ENCODE data around the gene TSPO.

TSPO gene

DNA sequence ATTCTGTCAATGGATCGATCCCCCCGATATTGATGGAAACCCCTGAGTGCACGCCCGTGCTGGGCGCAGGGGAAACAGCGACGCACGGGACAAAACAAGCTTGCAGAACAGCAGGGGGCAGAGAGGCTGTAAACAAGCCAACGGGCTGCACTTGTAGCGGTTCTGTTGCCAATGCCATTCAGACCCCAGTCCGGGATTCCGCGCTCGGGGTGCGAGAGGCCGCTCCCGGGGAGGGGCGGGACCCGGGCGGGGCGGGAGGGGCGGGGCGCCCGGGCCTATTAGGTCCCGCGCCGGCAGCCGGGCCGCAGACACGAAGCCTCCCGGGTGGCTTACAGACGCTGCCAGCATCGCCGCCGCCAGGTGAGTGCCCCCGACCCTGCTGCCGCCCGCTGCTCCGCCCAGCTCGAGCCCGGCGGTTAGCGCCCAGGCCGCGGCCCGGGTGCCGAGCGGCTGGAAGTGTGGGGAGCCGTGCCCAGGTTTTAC lies 40.9 kb upstream of the TSPO start, which contains the start of gene BIK:
Gene BIK (plus strand): TSS at position 307 of the 483 bp plus-strand sequence. CDS start 13,273 bp downstream, outside the sequence.
- Histone ChIP-seq H3K27me3 (peaks cover 29% of the 10 kb centered on the region), H3K36me3 (no peaks in the 10 kb centered on the region), H3K4me1 (ENCODE audit: control insufficient read depth in 1 of 2, insufficient read depth in 1 of 2, low read depth in 1 of 2, low read length in 1 of 2) (peaks cover 29 to 30% of the 10 kb centered on the region in 2 experiments), H3K4me3 (ENCODE audit: low read depth in 1 of 2, low read length in 1 of 2) (peak within 1 kb of the TSS; percentile 78), H3K9me3 (no peaks in the 10 kb centered on the region), H3K27ac (peak within 1 kb of the TSS; percentile 61)
- TF ChIP-seq, protein P1, sequence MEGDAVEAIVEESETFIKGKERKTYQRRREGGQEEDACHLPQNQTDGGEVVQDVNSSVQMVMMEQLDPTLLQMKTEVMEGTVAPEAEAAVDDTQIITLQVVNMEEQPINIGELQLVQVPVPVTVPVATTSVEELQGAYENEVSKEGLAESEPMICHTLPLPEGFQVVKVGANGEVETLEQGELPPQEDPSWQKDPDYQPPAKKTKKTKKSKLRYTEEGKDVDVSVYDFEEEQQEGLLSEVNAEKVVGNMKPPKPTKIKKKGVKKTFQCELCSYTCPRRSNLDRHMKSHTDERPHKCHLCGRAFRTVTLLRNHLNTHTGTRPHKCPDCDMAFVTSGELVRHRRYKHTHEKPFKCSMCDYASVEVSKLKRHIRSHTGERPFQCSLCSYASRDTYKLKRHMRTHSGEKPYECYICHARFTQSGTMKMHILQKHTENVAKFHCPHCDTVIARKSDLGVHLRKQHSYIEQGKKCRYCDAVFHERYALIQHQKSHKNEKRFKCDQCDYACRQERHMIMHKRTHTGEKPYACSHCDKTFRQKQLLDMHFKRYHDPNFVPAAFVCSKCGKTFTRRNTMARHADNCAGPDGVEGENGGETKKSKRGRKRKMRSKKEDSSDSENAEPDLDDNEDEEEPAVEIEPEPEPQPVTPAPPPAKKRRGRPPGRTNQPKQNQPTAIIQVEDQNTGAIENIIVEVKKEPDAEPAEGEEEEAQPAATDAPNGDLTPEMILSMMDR (IDR thresholded peaks at IDR 0.05): no peak

DNA sequence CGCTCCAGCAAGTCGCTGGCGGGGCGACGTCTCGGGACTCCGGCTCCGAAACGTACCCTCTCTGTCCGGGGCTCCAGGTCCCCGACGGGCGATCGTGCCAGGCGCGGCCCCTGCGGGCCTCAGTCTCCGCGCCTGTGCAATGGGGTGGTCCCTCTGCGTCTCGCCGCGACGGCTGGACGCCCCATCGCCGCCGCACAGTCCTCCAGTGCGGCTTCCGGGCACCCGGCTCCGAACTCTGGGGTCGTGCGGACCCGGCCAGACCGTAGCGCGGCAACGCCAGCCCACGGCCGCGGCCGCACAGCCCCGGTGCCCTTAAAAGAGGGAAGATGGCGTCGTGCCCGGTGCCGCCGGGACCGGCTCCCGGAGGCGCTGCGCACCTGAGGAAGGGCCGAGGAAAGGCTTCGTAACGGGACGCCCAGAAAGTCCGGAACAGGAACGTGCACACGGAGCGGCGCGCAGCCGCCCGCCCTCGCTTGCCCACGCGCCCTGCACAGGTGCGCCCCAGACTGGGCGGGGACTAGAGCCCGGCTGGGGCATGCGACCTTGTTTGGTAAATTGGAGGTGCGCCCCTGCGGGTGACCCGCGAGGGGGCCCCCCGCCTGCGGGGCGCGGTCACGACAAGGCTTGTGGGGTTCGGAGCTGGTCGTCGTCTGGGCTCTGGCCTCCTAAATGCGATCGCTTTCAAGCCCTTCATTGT lies 40.3 kb upstream of the TSPO start:
- H3K27me3 ChIP-seq: peaks cover 29% of the 10 kb centered on the region
- peaks cover 35 to 36% of the 10 kb centered on the region in 2 experiments for H3K4me1 ChIP-seq (ENCODE audit: control insufficient read depth in 1 of 2, insufficient read depth in 1 of 2, low read depth in 1 of 2, low read length in 1 of 2)
- TF ChIP-seq, protein P1 (IDR thresholded peaks at IDR 0.05): no peak
- H3K36me3 ChIP-seq: no peaks in the 10 kb centered on the region
- H3K27ac ChIP-seq: peak overlapping the region; percentile 61
- peak overlapping the region; percentile 78 for H3K4me3 ChIP-seq (ENCODE audit: low read depth in 1 of 2, low read length in 1 of 2)
- no peaks in the 10 kb centered on the region for H3K9me3 ChIP-seq

DNA sequence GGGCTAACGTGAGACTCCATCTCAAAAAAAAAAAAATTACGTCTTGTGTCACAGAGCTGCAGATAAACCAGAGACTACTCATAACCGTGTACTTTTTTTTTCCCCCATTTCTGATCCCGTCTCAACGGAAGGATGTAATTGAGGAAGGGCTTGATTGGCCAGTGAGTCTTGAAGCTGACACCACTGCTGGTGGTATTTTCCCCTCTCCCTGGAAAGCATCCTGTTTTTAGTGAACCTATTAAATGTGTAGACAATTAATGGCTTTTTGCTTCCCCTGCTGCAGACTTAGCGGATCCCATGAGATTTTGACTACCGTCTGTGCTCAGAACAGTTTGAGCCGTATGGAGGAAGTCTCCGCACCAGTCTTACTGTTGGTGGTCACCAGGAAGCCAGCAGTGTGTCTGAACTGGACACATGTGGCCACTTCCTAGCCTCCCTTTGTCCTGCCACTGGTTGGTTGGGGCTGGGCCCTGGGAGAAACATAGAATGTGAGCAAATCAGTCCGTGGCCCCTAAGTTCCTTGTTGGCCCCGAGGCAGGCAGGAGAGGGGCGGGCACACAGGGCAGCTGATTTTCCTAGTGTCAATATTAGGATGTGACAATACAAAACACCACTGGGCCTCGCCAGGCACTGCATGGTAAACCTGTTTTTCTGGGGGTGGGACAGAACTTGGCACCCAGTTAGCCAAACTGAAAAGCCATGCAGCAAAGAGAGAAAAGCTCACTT lies 37.7 kb upstream of the TSPO start:
- TF ChIP-seq, protein P1 (IDR thresholded peaks at IDR 0.05): no peak
- H3K27me3 ChIP-seq: peaks cover 28% of the 10 kb centered on the region
- H3K36me3 ChIP-seq: no peaks in the 10 kb centered on the region
- peaks cover 45 to 50% of the 10 kb centered on the region in 2 experiments for H3K4me1 ChIP-seq (ENCODE audit: control insufficient read depth in 1 of 2, insufficient read depth in 1 of 2, low read depth in 1 of 2, low read length in 1 of 2)
- no peak overlapping the region for H3K4me3 ChIP-seq (ENCODE audit: low read depth in 1 of 2, low read length in 1 of 2)
- no peak overlapping the region for H3K27ac ChIP-seq
- no peaks in the 10 kb centered on the region for H3K9me3 ChIP-seq

DNA sequence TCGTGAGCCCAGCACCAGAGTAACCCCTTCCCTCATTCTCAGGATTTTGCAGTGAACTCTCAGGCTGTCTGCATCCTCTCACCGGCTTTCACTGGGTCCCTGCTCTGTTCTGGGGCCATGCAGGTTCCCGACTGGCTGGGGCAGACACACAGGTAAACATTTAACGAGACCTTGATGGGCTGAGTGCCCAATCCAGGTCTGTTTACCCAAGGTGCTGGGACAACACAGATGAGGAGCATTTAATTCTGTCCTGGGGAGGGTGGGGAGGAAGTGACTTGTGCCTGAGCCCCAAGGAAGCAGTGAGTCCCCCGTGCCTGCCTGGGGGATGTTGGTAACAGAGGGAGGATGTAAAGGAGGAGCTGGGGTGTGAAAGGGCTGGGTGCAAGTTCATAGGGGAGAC lies 36.4 kb upstream of the TSPO start:
- Histone ChIP-seq H3K4me3 (ENCODE audit: low read depth in 1 of 2, low read length in 1 of 2) (no peak overlapping the region), H3K4me1 (ENCODE audit: control insufficient read depth in 1 of 2, insufficient read depth in 1 of 2, low read depth in 1 of 2, low read length in 1 of 2) (peaks cover 47 to 51% of the 10 kb centered on the region in 2 experiments), H3K9me3 (no peaks in the 10 kb centered on the region), H3K27me3 (peaks cover 16% of the 10 kb centered on the region), H3K27ac (no peak overlapping the region), H3K36me3 (no peaks in the 10 kb centered on the region)
- TF ChIP-seq, protein P1 (IDR thresholded peaks at IDR 0.05): no peak

DNA sequence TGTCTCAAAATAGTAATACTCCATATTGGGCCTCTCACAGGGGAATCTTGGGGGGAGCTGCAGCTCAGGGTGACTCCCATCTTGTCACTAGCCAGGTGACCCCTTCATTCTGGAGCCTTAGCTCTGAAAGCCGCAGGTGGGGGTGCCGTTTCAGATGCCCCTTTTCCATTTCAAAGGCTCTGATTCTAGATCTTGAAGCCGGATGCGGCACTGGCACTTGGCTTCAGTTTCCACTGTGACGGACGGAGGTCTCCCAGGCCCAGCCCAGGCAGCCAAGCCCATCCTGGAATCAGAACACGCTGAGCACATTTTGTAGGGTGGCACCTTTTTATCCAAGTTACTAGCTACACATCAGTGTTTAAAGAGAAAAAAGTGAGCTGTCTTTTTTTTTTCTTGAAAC lies 34.4 kb upstream of the TSPO start:
- Histone ChIP-seq H3K27ac (no peak overlapping the region), H3K27me3 (peaks cover 2% of the 10 kb centered on the region), H3K36me3 (no peaks in the 10 kb centered on the region), H3K9me3 (no peaks in the 10 kb centered on the region), H3K4me3 (ENCODE audit: low read depth in 1 of 2, low read length in 1 of 2) (no peak overlapping the region), H3K4me1 (ENCODE audit: control insufficient read depth in 1 of 2, insufficient read depth in 1 of 2, low read depth in 1 of 2, low read length in 1 of 2) (peaks cover 37 to 40% of the 10 kb centered on the region in 2 experiments)
- TF ChIP-seq, protein P1 (IDR thresholded peaks at IDR 0.05): no peak

Data from neutrophil (primary cell).